ENCODE data around the gene MLXIP. TPM values are rescaled to one million over a fixed set of nuclear protein-coding genes. Genes with fewer than 3 reads are reported as not detected.

Gene MLXIP
- total RNA-seq, 1 experiment from 2014 or later, result 46.3 TPM

GRCh38 chr12:122162976-122163375, 84.4 kb downstream of the MLXIP start:
- Histone ChIP-seq H3K27ac (ENCODE audit: low read depth, low read length) (no peak overlapping the region), H4K20me1 (ENCODE audit: insufficient read depth) (no peaks in the 10 kb centered on the region), H3K27me3 (ENCODE audit: insufficient read depth, low read length) (no peaks in the 10 kb centered on the region; the same call in 1 of the 2 replicates), H3K9ac (ENCODE audit: low read length) (no peak overlapping the region), H3K36me3 (ENCODE audit: control insufficient read depth in 1 of 2, insufficient read depth in 2 of 2, low read length in 2 of 2) (no peaks in the 10 kb centered on the region), H3K4me2 (ENCODE audit: low read length) (no peak overlapping the region), H3K4me1 (ENCODE audit: control insufficient read depth in 1 of 2, insufficient read depth in 2 of 2, low read length in 2 of 2) (no peaks in the 10 kb centered on the region), H3K4me3 (replicated peaks in 1 of 2; ENCODE audit: low read depth in 1 of 2, low read length in 2 of 2) (no peak overlapping the region), H3K9me2 (ENCODE audit: insufficient read depth) (no peaks in the 10 kb centered on the region), H2AFZ (ENCODE audit: low read depth, low read length, poor library complexity, severe bottlenecking) (no peak overlapping the region), H3K79me2 (ENCODE audit: insufficient read depth, low read length) (no peaks in the 10 kb centered on the region), H3K9me3 (ENCODE audit: control insufficient read depth in 1 of 2, insufficient read depth in 1 of 2, low read depth in 1 of 2, low read length in 2 of 2) (no peaks in the 10 kb centered on the region)
- ATAC-seq (no peak), DNase-seq (ENCODE audit: low read depth, low spot score) (no peak)
- BruUV-seq (replicated peaks), result no TSS peak
- POLR2A ChIA-PET, result no interaction called here
- intact Hi-C loops (cut with micrococcal nuclease), result no loop called here
- TF ChIP-seq ATF3 (IDR thresholded peaks at IDR 0.05), result no peak
- TF ChIP-seq REST (IDR thresholded peaks at IDR 0.05; ENCODE audit: low read depth), result no peak
- no peak for TF ChIP-seq EGR1 (IDR thresholded peaks at IDR 0.05; ENCODE audit: low read depth)
- TF ChIP-seq CTCF (IDR thresholded peaks at IDR 0.05 in 2 of 3, conservative IDR thresholded peaks at IDR 0.05 in 1 of 3; ENCODE audit: borderline replicate concordance in 1 of 3, insufficient read depth in 1 of 3, low read depth in 2 of 3, low read length in 2 of 3), result no peak
- no peak for TF ChIP-seq ZNF274 (IDR thresholded peaks at IDR 0.05; ENCODE audit: low read depth, low read length)
- no peak for TF ChIP-seq SRF (IDR thresholded peaks at IDR 0.05; ENCODE audit: low read depth)
- no peak for TF ChIP-seq SIN3A (IDR thresholded peaks at IDR 0.05; ENCODE audit: low read depth)
- no peak for TF ChIP-seq JUND (IDR thresholded peaks at IDR 0.05)
- no peak for TF ChIP-seq MAX (IDR thresholded peaks at IDR 0.05)
- no peak for TF ChIP-seq ZFX (IDR thresholded peaks at IDR 0.05)
- TF ChIP-seq POLR2A (IDR thresholded peaks at IDR 0.05; ENCODE audit: borderline replicate concordance, extremely low read depth, insufficient read depth, insufficient read length), result no peak
- no peak for TF ChIP-seq ZBTB33 (IDR thresholded peaks at IDR 0.05; ENCODE audit: extremely low read depth, insufficient replicate concordance, low read length)
- no peak for TF ChIP-seq POLR2AphosphoS5 (IDR thresholded peaks at IDR 0.05; ENCODE audit: low read depth, low read length)
- no peak for TF ChIP-seq SP1 (IDR thresholded peaks at IDR 0.05; ENCODE audit: low read depth)
- no peak for TF ChIP-seq EZH2 (IDR thresholded peaks at IDR 0.05)
- no peak for TF ChIP-seq YY1 (IDR thresholded peaks at IDR 0.05; ENCODE audit: extremely low read depth, insufficient replicate concordance, low read depth, low read length)
- no peak for TF ChIP-seq CEBPB (IDR thresholded peaks at IDR 0.05; ENCODE audit: low read depth)
- CTCF ChIA-PET, result no interaction called here
- RAD21 ChIA-PET (ENCODE audit: low non-redundant PET in 1 of 2, low total read pairs in 2 of 2, uncharacterized antibody in 2 of 2, unreplicated experiment in 2 of 2), result no interaction called here

Measured in HCT116 (cell line).